Kidney (tissue), 14 donors: ENCODE data around the gene GPN1. TPM values are rescaled to one million over a fixed set of nuclear protein-coding genes. Genes with fewer than 3 reads are reported as not detected.
A peak's percentile ranks its signal among the peaks of the same experiment; 100 is the strongest.

Experiments used
- DNase-seq, 5 donors: peaks; one replicate each; pipeline ENCODE4 v3.0.0-alpha.2; 2013 to 2020
- FAIRE-seq: peaks from 2 replicates; lab custom pipeline; 2012; peaks lifted over from hg19 to GRCh38; lab: Jason Lieb, UNC
- H3K27ac ChIP-seq, 2 donors: one replicate each; pipeline ENCODE4 v1.7.0; 2013; ENCODE audit warnings: low read depth in 2 of 2, low read length in 2 of 2, inconsistent platforms in 1 of 2
- H3K27me3 ChIP-seq: one replicate; pipeline ENCODE4 v1.7.1; 2013; ENCODE audit warnings: low read length, inconsistent platforms; ENCODE audit not compliant: control insufficient read depth, insufficient read depth
- H3K36me3 ChIP-seq, 3 donors: one replicate each; pipeline versions ENCODE4 v1.7.0 to v1.7.1; 2013; ENCODE audit warnings: low read length in 3 of 3, control low read depth in 1 of 3, inconsistent platforms in 1 of 3; ENCODE audit not compliant: insufficient read depth in 3 of 3, control insufficient read depth in 2 of 3
- H3K4me1 ChIP-seq, 3 donors: one replicate each; pipeline versions ENCODE4 v1.7.0 to v1.7.1; 2013; ENCODE audit warnings: low read length in 3 of 3, inconsistent platforms in 1 of 3, low read depth in 1 of 3; ENCODE audit not compliant: control insufficient read depth in 2 of 3, insufficient read depth in 2 of 3
- H3K4me3 ChIP-seq, 3 donors: one replicate each; pipeline versions ENCODE4 v1.7.0 to v1.8.1; 2013; ENCODE audit warnings: low read length in 3 of 3, control low read depth in 1 of 3, inconsistent platforms in 1 of 3
- H3K9ac ChIP-seq, 3 donors: one replicate each; pipeline versions ENCODE4 v1.7.0 to v1.7.1; 2013; ENCODE audit warnings: low read length in 3 of 3, control low read depth in 1 of 3, inconsistent platforms in 1 of 3
- H3K9me3 ChIP-seq, 3 donors: one replicate each; pipeline versions ENCODE4 v1.7.0 to v1.7.1; 2013; ENCODE audit warnings: low read length in 3 of 3, control low read depth in 1 of 3, inconsistent platforms in 1 of 3; ENCODE audit not compliant: control insufficient read depth in 2 of 3, insufficient read depth in 1 of 3
- CTCF ChIP-seq: IDR thresholded peaks from 3 replicates; pipeline ENCODE4 v1.5.1; 2012; ENCODE audit warnings: mild to moderate bottlenecking, moderate library complexity, borderline replicate concordance; ENCODE audit not compliant: insufficient read depth; ENCODE audit errors: extremely low read depth
- intact Hi-C: fragments of 100-400 bp; cut with DNase I; formaldehyde crosslinking; loops from one replicate; pipeline ENCODE4 v1.11.1; 2022
- polyA plus RNA-seq: library from polyadenylated mRNA; stranded (reverse); fragments of 350-450 nt; fragmentation: Illumina TruSeq; extraction: RNeasy Lipid Tissue Mini Kit (QIAGEN cat#74804); gene quantifications from one replicate; pipeline ENCODE4 v1.2.3, GENCODE V29; 2014; ENCODE audit warnings: low read depth, low replicate concordance; ENCODE audit not compliant: insufficient read depth
- total RNA-seq: library from RNA; stranded (reverse); fragmentation: NEBNext Ultra II Directional; extraction: Animal tissue kit (Norgen Biotek cat#: 25700); gene quantifications from one replicate; pipeline ENCODE4 v1.2.1, GENCODE V29; 2021
- donor health status: control.
- donor health status: control.
- donor health status: control.
- donor health status: control.
- donor health status: control.
- donor health status: DM: yes; HTN: yes; CAD: no.
- donor health status: Normal renal cell carcinoma (clear cell type).

Gene GPN1
- total and polyA plus RNA-seq, 2 donors from 2014 or later, result 28.1 to 31.6 TPM

GRCh38 chr2:27584597-27584996, 44.3 kb upstream of the GPN1 start:
- peak overlapping the region in 2 of 3 donors; percentile 31 to 92 for H3K4me3 ChIP-seq
- peaks cover 0 to 8% (median 5%) of the 10 kb centered on the region in 3 donors for H3K9me3 ChIP-seq
- DNase-seq (no peak), FAIRE-seq (no peak)
- no peaks in the 10 kb centered on the region for H3K36me3 ChIP-seq
- H3K9ac ChIP-seq, result no peak overlapping the region
- no peak overlapping the region for H3K27ac ChIP-seq
- no peak for TF ChIP-seq CTCF
- intact Hi-C loops, result no loop called here
- H3K27me3 ChIP-seq, result no peaks in the 10 kb centered on the region
- peaks cover 5 to 12% (median 7%) of the 10 kb centered on the region in 3 donors for H3K4me1 ChIP-seq

GRCh38 chr2:27587025-27587424, 41.8 kb upstream of the GPN1 start:
- H3K27me3 ChIP-seq, result no peaks in the 10 kb centered on the region
- no peak overlapping the region for H3K4me3 ChIP-seq
- TF ChIP-seq CTCF, result no peak
- intact Hi-C loops, result no loop called here
- peaks cover 0 to 14% (median 2%) of the 10 kb centered on the region in 3 donors for H3K9me3 ChIP-seq
- DNase-seq (no peak), FAIRE-seq (no peak)
- no peaks in the 10 kb centered on the region for H3K36me3 ChIP-seq
- H3K27ac ChIP-seq, result no peak overlapping the region
- H3K4me1 ChIP-seq, result peaks cover 5 to 12% (median 7%) of the 10 kb centered on the region in 3 donors
- H3K9ac ChIP-seq, result no peak overlapping the region

- TF ChIP-seq CTCF, result no peak
- no peak overlapping the region for H3K9ac ChIP-seq
- intact Hi-C loops, result no loop called here
- H3K27me3 ChIP-seq, result no peaks in the 10 kb centered on the region
- H3K9me3 ChIP-seq, result peaks cover 0 to 14% (median 2%) of the 10 kb centered on the region in 3 donors
- H3K36me3 ChIP-seq, result no peaks in the 10 kb centered on the region
- FAIRE-seq, result no peak
- H3K4me1 ChIP-seq, result peaks cover 5 to 12% (median 5%) of the 10 kb centered on the region in 3 donors
- no peak for DNase-seq
- H3K4me3 ChIP-seq, result no peak overlapping the region
- H3K27ac ChIP-seq, result no peak overlapping the region
Observed at GRCh38 chr2:27588308-27588707, 40.5 kb upstream of the GPN1 start.

- FAIRE-seq (no peak), DNase-seq (no peak)
- Histone ChIP-seq H3K27me3 (no peaks in the 10 kb centered on the region), H3K36me3 (no peaks in the 10 kb centered on the region), H3K9ac (no peak overlapping the region), H3K4me3 (no peak overlapping the region), H3K27ac (no peak overlapping the region), H3K9me3 (peaks cover 0 to 22% (median 2%) of the 10 kb centered on the region in 3 donors), H3K4me1 (no peaks in the 10 kb centered on the region)
- intact Hi-C loops, result no loop called here
- TF ChIP-seq CTCF, result no peak
Observed at GRCh38 chr2:27591745-27592144, 37.1 kb upstream of the GPN1 start.
